Measurements from ENCODE around the gene MLYCD.

DNA sequence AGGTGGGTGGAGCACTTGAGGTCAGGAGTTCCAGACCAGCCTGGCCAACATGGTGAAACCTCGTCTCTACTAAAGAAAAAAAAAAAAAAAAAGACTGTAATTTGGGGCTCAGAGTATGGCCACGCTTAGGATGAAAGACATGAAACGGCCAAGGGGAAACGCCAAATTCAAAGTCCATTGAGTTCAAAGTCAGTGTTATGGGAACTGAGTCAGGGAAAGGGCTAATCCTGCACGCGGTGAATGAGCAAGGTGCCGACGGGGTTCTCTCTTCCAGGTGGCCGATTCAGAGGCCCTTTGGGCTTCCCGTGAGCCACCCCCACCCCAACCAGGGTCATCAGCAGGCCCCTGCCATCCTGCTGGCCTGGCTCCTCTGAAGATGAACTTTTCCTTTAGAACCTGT lies 46.7 kb downstream of the MLYCD start:
- TF ChIP-seq CTCF (IDR thresholded peaks at IDR 0.05) (no peak), POLR2A (IDR thresholded peaks at IDR 0.05) (no peak)

Data from body of pancreas (tissue), 4 donors.